Stimulated activated naive B cell treated with anti-CD40 and anti-IgM and Interleukin-4, amounts not matched to agents 10 μg/mL and 1 μg/mL and 100 μg/mL, for 72 hours (primary cell): ENCODE measurements around the gene MYO1D.

Experiments used
- ATAC-seq, 2 donors: fragments of 150-1000 bp; cut with Tn5 transposase; replicated peaks; 2 replicates each; pipeline ENCODE4 v1.10.0; 2021; ENCODE audit warnings: moderate library complexity in 1 of 2
- DNase-seq: peaks from one replicate; pipeline ENCODE4 v3.0.0; 2021
- H3K27ac Mint-ChIP-seq: one replicate; pipeline ENCODE4 v1.8.0; 2022; ENCODE audit warnings: mild to moderate bottlenecking, mixed read lengths
- H3K27me3 Mint-ChIP-seq, 2 donors: one replicate each; pipeline ENCODE4 v1.8.0; 2022; ENCODE audit warnings: mixed read lengths in 2 of 2
- H3K36me3 Mint-ChIP-seq, 2 donors: one replicate each; pipeline ENCODE4 v1.8.0; 2022; ENCODE audit warnings: mixed read lengths in 2 of 2, mild to moderate bottlenecking in 1 of 2
- H3K4me1 Mint-ChIP-seq, 2 donors: one replicate each; pipeline ENCODE4 v1.8.0; 2022; ENCODE audit warnings: mixed read lengths in 2 of 2, mild to moderate bottlenecking in 1 of 2
- H3K4me3 Mint-ChIP-seq, 2 donors: one replicate each; pipeline ENCODE4 v1.8.0; 2022; ENCODE audit warnings: mild to moderate bottlenecking in 2 of 2, mixed read lengths in 2 of 2, moderate library complexity in 1 of 2
- H3K9me3 Mint-ChIP-seq, 2 donors: one replicate each; pipeline ENCODE4 v1.8.0; 2022; ENCODE audit warnings: mixed read lengths in 2 of 2, mild to moderate bottlenecking in 1 of 2

Gene MYO1D

DNA sequence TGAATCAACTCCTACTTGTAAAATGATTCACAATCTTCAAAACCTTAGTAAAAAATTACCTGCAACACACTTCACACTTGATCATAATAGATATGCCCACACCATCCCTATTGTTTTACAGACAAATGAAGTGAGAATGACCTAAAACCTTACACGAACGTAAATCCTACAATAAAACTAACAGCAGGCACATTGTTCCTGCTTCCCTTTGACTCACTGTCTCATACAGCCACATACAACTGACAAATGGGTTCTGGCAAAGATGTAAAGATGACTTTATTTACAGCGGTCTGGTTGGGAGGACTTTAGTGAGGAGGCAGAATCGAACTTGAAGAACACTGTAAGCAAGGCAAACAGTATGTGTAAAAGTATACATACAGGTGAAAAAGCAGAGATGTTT, 188.7 kb downstream of the MYO1D start:
- ATAC-seq (no peak), DNase-seq (no peak)
- H3K27me3 Mint-ChIP-seq, result peaks cover 3 to 4% of the 10 kb centered on the region in 2 donors
- H3K4me3 Mint-ChIP-seq, result no peak overlapping the region
- H3K36me3 Mint-ChIP-seq, result peaks cover 4 to 10% of the 10 kb centered on the region in 2 donors
- no peaks in the 10 kb centered on the region for H3K9me3 Mint-ChIP-seq
- H3K27ac Mint-ChIP-seq, result no peak overlapping the region
- H3K4me1 Mint-ChIP-seq, result peaks cover 0 to 3% of the 10 kb centered on the region in 2 donors

GRCh38 chr17:32684087-32684958, 192.6 kb downstream of the MYO1D start:
- ATAC-seq (no peak), DNase-seq (no peak)
- Mint-ChIP-seq H3K27me3 (peaks cover 0 to 4% of the 10 kb centered on the region in 2 donors), H3K9me3 (peaks cover 0 to 2% of the 10 kb centered on the region in 2 donors), H3K4me3 (no peak overlapping the region), H3K27ac (no peak overlapping the region), H3K36me3 (peaks cover 4 to 10% of the 10 kb centered on the region in 2 donors), H3K4me1 (peaks cover 0 to 3% of the 10 kb centered on the region in 2 donors)

- Mint-ChIP-seq H3K27me3 (no peaks in the 10 kb centered on the region), H3K36me3 (peaks cover 6 to 11% of the 10 kb centered on the region in 2 donors), H3K9me3 (peaks cover 5 to 8% of the 10 kb centered on the region in 2 donors), H3K27ac (no peak overlapping the region), H3K4me3 (no peak overlapping the region), H3K4me1 (no peaks in the 10 kb centered on the region)
- no peak for DNase-seq
- ATAC-seq, result no peak
Measured at GRCh38 chr17:32673964-32674363, 203.0 kb downstream of the MYO1D start.

GRCh38 chr17:32672711-32673110, 204.2 kb downstream of the MYO1D start:
- DNase-seq (no peak), ATAC-seq (no peak)
- Mint-ChIP-seq H3K9me3 (peaks cover 5 to 8% of the 10 kb centered on the region in 2 donors), H3K27ac (no peak overlapping the region), H3K4me1 (no peaks in the 10 kb centered on the region), H3K4me3 (no peak overlapping the region), H3K27me3 (no peaks in the 10 kb centered on the region), H3K36me3 (peaks cover 6 to 11% of the 10 kb centered on the region in 2 donors)

DNA sequence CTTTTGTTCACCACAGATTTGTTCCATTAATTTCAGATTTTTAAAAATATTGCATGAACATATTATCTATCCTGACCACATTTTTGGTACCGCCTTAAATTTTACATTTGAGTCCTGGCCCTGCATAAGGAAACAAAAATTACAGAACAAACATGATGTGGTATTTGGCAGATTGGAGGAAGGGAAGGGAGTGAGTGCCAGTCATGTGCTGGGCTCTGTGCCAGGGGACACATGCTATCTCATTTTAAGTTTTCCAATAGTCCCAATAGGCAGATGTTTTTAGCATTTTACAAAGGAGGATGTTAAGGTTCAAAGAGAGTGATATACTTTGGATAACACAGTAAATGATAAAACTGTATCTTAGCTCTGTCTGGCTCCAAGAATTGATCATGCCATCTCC, 205.0 kb downstream of the MYO1D start:
- Mint-ChIP-seq H3K9me3 (peaks cover 5 to 8% of the 10 kb centered on the region in 2 donors), H3K36me3 (peaks cover 6 to 11% of the 10 kb centered on the region in 2 donors), H3K27me3 (no peaks in the 10 kb centered on the region), H3K4me3 (no peak overlapping the region), H3K27ac (no peak overlapping the region), H3K4me1 (no peaks in the 10 kb centered on the region)
- ATAC-seq (no peak), DNase-seq (no peak)

DNA sequence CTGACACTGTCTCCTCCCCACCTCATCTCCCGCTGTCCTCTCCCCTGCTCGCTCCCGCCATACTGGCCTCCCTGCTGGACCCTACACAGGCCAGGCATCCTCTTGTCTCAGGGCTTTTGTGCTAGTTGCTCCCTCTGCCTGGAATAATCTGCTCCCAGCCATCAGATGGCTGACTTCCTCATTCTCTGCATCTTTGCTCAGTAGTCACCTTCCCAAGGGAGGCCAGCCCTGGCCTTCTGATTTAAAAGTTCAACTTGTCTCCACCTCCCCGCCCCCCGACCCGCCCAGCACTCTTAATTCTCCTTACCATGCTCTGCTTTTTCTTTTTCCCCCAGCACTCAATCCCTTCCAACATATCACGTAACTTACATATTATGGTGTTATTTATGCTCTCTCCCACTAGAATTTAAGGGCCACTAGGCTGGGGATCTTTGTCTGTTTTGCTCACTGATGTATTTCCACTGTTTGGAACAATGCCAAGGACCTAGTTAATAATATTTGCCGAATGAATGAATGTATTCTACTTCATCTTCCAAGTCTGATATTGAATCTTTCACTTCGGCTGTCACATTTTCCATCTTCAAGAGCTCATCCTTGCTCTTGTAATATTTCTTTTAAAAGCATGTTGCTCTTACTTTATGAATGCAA, 211.9 kb downstream of the MYO1D start:
- DNase-seq, result no peak
- Mint-ChIP-seq H3K9me3 (no peaks in the 10 kb centered on the region), H3K27ac (no peak overlapping the region), H3K27me3 (no peaks in the 10 kb centered on the region), H3K4me1 (peaks cover 0 to under 1% of the 10 kb centered on the region in 2 donors), H3K36me3 (no peaks in the 10 kb centered on the region), H3K4me3 (no peak overlapping the region)
- ATAC-seq, result no peak

- peaks cover 0 to 4% of the 10 kb centered on the region in 2 donors for H3K27me3 Mint-ChIP-seq
- DNase-seq (no peak), ATAC-seq (no peak)
- peaks cover 0 to 1% of the 10 kb centered on the region in 2 donors for H3K4me1 Mint-ChIP-seq
- no peaks in the 10 kb centered on the region for H3K9me3 Mint-ChIP-seq
- no peak overlapping the region for H3K27ac Mint-ChIP-seq
- H3K4me3 Mint-ChIP-seq, result no peak overlapping the region
- peaks cover 2 to 3% of the 10 kb centered on the region in 2 donors for H3K36me3 Mint-ChIP-seq
Measured at GRCh38 chr17:32660496-32660985, 216.4 kb downstream of the MYO1D start.

GRCh38 chr17:32659419-32659842, 217.5 kb downstream of the MYO1D start:
- H3K9me3 Mint-ChIP-seq, result no peaks in the 10 kb centered on the region
- peaks cover 8 to 9% of the 10 kb centered on the region in 2 donors for H3K36me3 Mint-ChIP-seq
- H3K27me3 Mint-ChIP-seq, result peaks cover 0 to 4% of the 10 kb centered on the region in 2 donors
- H3K4me1 Mint-ChIP-seq, result peaks cover 0 to 1% of the 10 kb centered on the region in 2 donors
- DNase-seq, result peak; percentile 24
- no peak overlapping the region for H3K27ac Mint-ChIP-seq
- H3K4me3 Mint-ChIP-seq, result no peak overlapping the region
- ATAC-seq, result peak; percentile 68 to 74

GRCh38 chr17:32658470-32659418, 218.2 kb downstream of the MYO1D start:
- Mint-ChIP-seq H3K4me3 (no peak overlapping the region), H3K27ac (no peak overlapping the region), H3K27me3 (peaks cover 0 to 4% of the 10 kb centered on the region in 2 donors), H3K4me1 (peaks cover 0 to 1% of the 10 kb centered on the region in 2 donors), H3K9me3 (no peaks in the 10 kb centered on the region), H3K36me3 (peaks cover 8 to 9% of the 10 kb centered on the region in 2 donors)
- no peak for ATAC-seq
- DNase-seq, result no peak

DNA sequence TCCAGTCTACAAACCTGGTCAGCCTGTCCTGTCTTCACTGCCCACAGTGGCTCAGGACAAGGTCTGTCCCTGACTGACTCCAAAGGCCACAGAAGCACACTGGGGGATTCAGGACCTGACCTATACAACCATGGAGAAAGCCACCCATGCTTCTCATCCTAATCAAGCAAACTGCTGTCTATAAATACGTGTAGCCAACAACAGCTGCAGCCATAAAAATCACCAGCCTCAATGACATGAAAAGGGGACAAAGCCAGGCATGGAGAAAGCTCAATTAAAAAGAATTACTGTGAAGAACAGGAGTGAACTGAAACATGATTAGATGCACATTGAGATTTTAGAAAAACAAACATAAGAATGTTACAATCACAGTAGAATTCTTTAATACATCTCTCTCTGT, 220.0 kb downstream of the MYO1D start:
- Mint-ChIP-seq H3K27me3 (peaks cover 0 to 4% of the 10 kb centered on the region in 2 donors), H3K4me3 (no peak overlapping the region), H3K9me3 (no peaks in the 10 kb centered on the region), H3K4me1 (peaks cover 0 to 1% of the 10 kb centered on the region in 2 donors), H3K36me3 (peaks cover 14 to 16% of the 10 kb centered on the region in 2 donors), H3K27ac (no peak overlapping the region)
- DNase-seq (no peak), ATAC-seq (no peak)

DNA sequence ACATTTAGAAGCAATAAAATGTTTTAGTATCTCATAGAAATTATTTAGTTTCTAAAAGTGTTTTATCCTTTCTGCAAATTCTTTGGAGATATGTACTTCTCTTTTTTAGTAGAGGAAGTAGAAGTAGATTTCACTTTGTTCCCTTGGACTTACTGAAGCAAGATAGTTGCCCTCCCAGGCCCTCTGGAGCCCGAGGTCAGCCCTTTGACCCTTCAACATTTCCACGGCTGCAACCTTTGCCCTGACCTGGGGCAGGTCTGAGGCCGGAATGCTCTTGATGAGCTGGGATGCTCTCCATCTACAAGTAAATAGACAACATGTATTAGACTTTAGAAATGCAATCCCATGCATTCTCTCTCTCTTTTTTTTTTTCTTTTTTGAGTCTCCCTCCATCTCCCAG, 222.6 kb downstream of the MYO1D start:
- Mint-ChIP-seq H3K4me3 (no peak overlapping the region), H3K36me3 (peaks cover 33 to 35% of the 10 kb centered on the region in 2 donors), H3K27ac (no peak overlapping the region), H3K4me1 (no peaks in the 10 kb centered on the region), H3K9me3 (peaks cover 10 to 15% of the 10 kb centered on the region in 2 donors), H3K27me3 (peaks cover 0 to 3% of the 10 kb centered on the region in 2 donors)
- DNase-seq (no peak), ATAC-seq (no peak)

DNA sequence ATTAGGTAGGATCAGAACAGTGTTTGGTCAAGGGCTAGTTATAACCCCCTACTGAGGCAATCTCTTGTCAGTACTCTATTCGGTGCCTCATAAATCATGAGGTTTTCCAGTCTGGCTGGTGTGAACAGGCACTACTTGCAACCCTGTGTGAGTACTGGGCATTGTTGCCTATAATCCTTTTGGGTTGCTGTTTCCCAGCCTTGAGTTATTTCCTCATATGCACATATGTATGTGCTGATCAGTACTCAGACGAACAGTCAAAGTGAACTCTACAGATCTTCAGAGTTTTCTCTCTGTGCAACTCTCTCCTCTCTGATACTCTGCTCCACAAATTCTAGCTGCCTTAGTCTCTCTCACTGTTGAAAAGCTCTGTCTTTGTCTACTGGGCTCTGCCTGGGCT, 225.8 kb downstream of the MYO1D start:
- DNase-seq (no peak), ATAC-seq (no peak)
- Mint-ChIP-seq H3K4me1 (no peaks in the 10 kb centered on the region), H3K9me3 (peaks cover 12 to 15% of the 10 kb centered on the region in 2 donors), H3K4me3 (no peak overlapping the region), H3K36me3 (peaks cover 33 to 41% of the 10 kb centered on the region in 2 donors), H3K27me3 (no peaks in the 10 kb centered on the region), H3K27ac (no peak overlapping the region)

GRCh38 chr17:32648450-32648849, 228.5 kb downstream of the MYO1D start:
- Mint-ChIP-seq H3K36me3 (peaks cover 25 to 37% of the 10 kb centered on the region in 2 donors), H3K27me3 (peaks cover 0 to 7% of the 10 kb centered on the region in 2 donors), H3K9me3 (peaks cover 12 to 15% of the 10 kb centered on the region in 2 donors), H3K27ac (no peak overlapping the region), H3K4me3 (no peak overlapping the region), H3K4me1 (peaks cover 4 to 5% of the 10 kb centered on the region in 2 donors)
- DNase-seq (no peak), ATAC-seq (no peak)
